Pons (tissue), 1 donor: ENCODE results near the gene LYRM9.
"Not testable (repeated sequence)": the region's sequence is repeated elsewhere in the genome, so short reads cannot be mapped to it uniquely, and the experiment has no call there.

Experiments used
- DNase-seq: peaks from one replicate; pipeline ENCODE4 v3.0.0-alpha.2; 2016; ENCODE audit warnings: low spot score

Gene LYRM9

GRCh38 chr17:27839571-27840405, 53.4 kb downstream of the LYRM9 start:
- DNase-seq, result not testable (repeated sequence)

- DNase-seq, result not testable (repeated sequence)
Measured at GRCh38 chr17:27838607-27839006, 54.6 kb downstream of the LYRM9 start.

GRCh38 chr17:27837769-27838168, 55.4 kb downstream of the LYRM9 start:
- not testable (repeated sequence) for DNase-seq

- DNase-seq, result no peak
Measured at GRCh38 chr17:27836651-27837050, 56.5 kb downstream of the LYRM9 start.

- no peak for DNase-seq
Measured at GRCh38 chr17:27834571-27834970, 58.6 kb downstream of the LYRM9 start.

GRCh38 chr17:27832831-27833230, 60.3 kb downstream of the LYRM9 start:
- DNase-seq, result no peak

GRCh38 chr17:27829888-27830287, 63.3 kb downstream of the LYRM9 start:
- not testable (repeated sequence) for DNase-seq

- not testable (repeated sequence) for DNase-seq
Measured at GRCh38 chr17:27829143-27829711, 63.9 kb downstream of the LYRM9 start.
